GM19240 (cell line): ENCODE data around the gene NKAIN2.
"Not testable (repeated sequence)": the region's sequence is repeated elsewhere in the genome, so short reads cannot be mapped to it uniquely, and the experiment has no call there.

Experiments
- DNase-seq: peaks from one replicate; pipeline ENCODE4 v3.0.0; 2011; ENCODE audit warnings: low spot score; ENCODE audit not compliant: insufficient read length

The NKAIN2 gene

DNA sequence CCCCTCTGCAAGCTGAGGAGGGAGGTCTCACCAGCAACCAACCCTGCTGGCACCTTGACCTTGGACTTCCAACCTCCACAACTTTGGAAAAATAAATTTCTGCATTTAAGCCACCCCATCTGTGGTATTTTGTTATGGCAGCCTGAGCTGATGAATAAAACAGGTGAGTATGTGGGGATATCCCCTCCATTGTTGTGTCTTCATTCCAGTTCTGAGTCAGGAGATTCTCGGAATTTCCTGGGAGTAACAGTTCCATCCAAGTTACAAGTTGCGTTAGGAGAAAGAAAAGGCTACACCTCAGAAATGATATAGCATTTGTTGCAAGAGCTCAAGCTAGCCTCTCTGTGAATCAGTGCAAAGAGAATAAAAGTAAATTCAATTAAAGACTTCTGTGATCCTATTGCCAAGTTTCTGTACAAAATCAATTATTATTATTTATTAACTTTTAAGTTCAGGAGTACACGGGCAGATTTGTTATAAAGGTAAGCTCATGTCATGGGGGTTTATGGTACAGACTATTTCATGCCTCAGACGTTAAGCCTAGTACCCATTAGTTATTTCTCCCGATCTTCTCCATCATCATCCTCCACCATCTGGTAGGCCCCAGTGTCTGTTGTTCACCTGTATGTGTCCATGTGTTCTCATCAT is 153.0 kb downstream of the NKAIN2 start:
- DNase-seq, result no peak

DNA sequence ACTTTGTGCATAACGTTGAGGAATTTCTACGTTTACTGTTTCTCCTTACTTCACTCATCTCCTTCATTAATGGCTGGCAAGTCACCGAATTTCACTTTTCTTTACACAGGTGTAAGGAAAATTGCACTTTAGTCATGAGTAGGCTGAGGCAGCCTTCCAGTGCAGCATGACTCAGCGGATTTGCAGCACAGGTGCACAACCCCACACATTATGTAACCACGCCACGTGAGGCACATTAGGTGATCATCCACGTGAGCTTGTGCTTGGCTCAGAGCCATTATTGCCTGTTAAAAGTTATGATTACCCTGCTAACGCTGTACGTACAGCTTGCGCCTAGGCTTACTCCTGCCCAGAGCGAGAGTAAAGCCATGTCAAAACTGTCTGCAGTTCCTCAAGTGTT is 158.8 kb downstream of the NKAIN2 start:
- no peak for DNase-seq

DNA sequence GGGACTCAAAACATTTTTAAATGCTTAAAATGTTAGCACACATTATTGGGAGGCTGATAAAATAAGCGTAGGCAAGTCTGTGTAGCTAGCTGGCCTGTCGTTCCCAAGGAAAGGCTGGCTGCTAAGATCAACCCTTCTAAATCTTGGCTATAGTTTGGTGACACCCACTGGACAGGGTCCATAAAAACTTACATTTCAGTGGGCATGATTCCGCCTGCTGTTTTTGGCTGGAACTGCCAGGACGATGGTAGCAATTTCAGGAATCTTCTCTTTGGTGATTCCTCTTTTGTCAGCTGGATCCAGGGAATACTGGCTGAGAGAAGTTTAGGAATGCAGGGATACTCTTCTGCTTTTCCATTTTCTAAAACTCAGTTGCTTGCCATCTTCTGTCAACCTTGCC is 162.2 kb downstream of the NKAIN2 start:
- no peak for DNase-seq

DNA sequence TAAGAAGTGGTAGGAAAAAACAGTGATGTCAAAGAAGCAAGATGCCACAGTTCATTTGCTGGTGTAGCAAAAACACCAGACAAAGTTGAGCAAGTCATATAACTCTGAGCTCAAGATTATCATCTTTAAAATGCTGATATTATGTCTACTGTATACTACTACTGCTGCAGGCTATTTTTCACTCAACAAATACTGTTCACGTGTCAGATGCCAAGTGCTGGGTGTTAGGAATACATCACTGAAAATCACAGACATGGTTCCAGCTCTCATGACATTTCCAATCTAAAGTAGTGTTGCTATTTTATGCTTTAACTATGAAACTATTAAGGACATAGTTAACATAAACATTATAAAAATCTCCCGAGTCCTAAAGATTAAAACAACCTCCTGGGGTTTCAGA is 163.0 kb downstream of the NKAIN2 start:
- DNase-seq, result no peak

DNA sequence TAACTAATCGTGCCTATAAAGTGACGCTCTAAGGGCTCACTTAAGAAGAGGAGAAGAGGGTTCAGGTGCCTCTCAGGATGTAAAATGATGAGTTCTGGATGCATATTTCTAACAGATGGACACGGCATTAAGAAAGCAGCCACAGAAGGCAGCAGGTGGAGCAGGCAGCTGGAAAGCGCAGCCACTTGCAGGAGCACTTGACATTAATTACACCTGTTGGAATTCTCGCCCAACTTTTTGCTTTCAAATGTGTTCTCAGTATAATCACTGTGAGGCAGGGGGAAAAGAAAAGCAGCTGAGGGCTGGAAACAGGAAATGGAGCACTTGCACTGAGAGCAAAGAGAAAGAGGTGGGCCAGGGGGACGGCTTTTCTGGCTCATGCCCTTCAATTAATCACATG is 164.2 kb downstream of the NKAIN2 start:
- no peak for DNase-seq

DNA sequence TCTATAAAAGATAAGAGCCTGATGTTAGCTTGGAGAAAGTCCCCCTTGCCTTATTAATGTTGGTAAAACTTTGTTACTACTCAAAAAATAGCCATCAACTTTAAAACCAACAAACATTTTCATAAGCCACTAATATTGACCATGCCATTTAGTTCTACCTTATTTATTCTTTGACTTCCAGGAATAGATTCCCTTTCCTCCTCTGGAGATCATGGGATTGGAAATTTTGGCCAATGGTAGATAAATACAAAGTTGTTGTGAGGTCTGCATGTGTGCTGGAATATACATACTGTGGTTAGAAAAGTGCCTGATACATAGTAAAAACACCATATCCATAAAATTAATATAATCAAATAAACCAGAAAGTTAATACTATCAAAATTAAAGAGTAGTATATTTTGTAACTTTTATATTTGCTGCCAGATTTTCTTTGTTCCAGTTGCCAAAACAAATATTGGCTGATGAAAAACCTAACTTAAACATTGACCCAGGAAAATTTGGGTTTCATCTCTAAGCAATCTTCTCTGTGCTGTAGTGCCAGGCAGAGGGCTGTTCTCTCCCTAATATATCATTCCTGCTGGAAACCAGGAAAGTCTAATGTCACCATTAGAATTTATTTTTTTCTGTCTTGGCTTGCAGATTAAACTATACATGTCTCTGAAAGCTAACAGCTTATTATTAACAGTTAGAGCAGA is 169.1 kb downstream of the NKAIN2 start:
- no peak for DNase-seq

DNA sequence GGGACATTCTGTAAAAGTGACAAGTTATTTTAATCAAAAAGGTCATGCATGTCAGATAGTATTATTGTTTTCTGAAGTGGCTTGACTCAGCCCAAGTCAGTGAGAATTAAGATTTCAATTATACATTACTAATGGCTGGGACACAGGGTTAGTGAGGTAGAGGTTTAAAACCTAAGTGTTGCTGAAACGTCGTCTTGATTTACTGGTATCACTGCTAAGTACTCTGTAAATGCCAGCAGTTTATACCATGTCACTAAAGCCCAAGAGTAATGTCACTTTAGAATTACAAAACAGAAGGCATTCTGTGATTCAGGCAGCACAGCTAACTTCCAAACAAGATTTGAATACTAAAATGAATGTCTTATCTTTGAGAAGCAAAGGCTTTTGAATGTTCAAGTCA is 176.6 kb downstream of the NKAIN2 start:
- no peak for DNase-seq

DNA sequence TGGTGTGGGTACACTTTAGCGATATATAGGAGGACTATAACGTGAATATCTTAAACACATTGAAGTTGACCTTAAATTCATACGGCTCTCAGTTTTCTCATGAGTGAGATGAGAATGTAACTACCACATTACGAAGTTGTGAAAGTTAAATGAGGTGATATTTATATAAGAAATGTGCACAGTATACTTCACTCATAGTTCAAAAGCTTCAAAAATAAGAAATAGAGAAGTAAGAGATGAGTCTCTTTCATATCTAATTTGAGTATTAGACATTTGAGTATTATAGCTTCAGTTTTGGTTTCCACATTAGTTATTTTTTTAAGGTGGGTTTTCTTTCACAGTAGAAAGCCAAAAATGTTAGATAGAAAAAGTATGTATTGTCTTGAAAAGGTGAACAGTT is 183.3 kb downstream of the NKAIN2 start:
- DNase-seq, result no peak

DNA sequence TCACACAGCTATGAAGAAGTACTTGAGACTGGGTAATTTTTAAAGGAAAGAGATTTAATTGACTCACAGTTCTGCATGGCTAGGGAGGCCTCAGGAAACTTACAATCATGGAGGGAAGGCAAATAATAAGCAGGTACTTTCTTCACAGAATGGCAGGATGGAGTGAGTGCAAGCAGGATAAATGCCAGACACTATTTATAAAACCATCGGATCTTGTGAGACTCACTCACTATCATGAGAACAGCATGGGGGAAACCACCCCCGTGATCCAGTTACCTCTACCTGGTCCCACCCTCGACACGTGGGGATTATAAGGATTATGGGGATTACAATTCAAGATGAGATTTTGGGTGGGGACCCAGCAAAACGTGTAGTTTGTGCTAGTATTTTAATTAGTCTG is 186.3 kb downstream of the NKAIN2 start:
- not testable (repeated sequence) for DNase-seq

DNA sequence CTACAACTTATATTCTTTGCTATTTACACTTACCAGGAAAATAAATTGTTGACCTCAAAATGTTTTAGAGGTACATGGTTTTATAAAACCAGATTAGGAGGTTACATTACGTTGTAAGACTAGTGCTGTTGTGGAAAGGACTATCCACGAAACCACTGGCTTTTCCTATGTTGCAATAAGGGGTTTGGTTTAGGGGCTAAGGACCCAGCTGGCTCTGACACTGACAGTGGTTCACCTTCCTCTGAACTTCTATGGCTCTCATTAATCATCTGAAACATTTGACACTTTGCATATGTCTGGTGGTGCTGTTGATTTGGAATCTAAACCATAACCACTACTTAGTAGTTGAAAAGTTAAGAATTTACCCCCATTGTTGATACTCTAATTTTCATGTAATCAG is 186.7 kb downstream of the NKAIN2 start:
- no peak for DNase-seq

DNA sequence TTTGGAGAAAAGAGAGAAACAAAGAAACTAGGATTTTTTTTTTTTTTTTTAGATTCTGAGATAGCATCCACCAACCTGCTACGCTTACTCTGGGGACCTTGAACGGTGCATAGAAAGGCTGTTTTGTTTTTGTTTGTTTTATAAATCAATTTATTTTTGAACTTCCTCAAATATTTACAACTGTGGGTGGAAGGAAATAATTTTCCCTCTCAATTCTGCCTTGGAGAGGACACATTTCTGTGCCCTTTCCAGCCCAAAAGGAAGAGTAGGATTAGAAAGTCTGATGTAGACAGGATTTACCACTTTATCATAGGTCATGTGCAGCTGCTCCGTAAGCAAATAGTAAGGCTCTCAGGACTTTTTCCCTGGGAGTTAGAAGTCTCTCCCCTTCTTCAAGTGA is 190.5 kb downstream of the NKAIN2 start:
- DNase-seq, result no peak

DNA sequence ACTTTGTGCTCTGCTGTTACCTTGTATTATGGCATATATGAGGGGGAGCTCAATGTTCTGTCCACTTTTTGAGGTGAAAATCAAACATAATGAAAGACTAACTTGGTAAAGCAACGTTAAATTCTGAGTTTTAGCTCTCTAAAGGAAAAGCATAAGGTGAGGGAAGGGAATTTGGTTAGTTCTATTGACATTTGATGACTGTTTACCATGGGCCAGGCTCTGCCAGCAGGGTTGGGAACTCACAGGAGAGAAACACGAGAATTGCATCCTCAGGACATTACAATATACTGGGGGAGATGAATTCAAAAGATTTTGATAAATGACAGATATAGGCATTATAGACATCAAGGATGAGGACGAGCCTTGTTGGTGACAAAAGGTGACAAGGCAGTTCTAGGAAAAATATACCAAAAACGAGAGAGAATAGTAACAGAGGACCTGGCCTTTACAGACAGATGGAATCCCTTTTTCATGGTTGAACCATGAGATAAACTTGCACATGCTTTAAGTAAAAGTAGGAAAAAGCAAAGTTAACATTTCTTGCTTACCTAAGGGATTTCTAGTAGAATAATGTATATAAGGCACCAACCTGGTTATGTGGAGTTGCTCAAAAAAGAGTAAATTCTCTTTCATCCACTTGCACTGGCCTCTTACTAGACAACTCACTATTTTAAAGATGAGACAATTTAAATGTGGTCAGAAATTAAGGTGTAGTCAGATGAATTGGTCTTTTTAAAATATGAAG is 191.4 kb downstream of the NKAIN2 start:
- DNase-seq, result no peak

DNA sequence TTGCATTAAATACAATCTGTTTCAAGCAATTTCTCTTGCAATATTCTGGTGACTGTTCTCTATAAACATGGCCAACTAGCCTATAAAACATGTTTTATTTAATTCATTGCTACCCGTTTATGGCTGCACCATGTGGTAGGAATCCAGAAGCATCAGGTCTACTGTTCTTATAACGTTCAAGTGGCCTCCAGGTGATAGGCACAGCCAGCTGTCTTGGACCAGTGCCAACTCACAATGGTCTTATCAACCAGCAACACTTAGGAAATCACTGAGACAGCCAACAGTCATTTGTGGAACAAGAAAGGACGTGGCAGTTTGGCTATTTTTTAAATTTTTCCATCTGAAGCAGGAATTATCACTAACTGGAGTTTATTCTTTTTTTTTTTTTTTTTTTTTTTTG is 193.6 kb downstream of the NKAIN2 start:
- DNase-seq, result no peak

DNA sequence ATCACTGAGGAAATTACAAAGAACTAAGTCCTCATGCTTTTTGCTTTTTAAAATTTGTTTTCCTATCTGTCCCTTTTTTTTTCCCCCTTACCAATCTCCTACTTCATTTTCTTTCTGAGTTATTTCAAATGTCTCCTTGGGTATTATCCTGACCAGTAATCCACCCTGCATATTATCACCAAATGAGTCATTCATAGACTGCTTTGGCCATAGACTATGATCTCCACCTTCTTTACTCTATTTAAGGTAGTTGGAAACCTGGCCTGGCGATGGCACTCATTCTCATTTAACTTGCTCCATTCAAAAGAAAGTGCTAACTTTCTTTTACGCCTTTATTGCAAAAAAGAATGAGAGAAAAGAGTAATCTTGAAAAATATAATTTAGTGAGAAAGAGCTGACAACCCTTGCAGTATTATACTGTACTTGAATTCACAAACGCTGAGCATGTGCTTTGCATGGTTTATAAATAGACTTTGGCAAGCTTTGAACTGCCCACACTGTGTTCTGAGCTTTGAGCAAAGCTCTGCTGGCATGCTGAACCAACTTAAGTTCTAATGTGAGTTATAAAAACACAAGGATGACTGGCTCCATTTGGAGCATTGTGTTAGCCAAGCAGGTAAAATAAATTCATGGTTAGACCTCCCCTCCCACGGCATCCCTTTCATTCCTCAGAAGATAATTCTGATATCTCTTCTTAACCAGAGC is 198.9 kb downstream of the NKAIN2 start:
- DNase-seq, result no peak

DNA sequence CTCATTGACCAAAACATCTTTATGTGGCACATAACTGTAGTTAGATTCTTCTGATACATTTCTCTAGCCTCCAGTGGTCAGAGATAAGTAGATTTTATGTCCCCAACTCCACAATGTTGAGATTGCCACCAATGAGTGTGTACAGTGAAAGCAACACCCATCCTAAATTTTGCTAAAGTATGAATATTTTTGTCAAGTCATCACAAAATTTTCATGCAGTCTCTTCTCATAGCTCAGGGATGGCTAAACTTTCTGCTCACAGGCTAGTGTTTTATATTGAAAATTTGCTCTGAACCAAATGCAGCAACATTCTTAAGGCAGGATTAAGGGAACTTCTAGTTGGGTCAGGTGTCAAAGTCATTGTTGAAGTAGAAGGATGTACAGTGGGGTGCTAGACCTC is 203.6 kb downstream of the NKAIN2 start:
- DNase-seq, result no peak

DNA sequence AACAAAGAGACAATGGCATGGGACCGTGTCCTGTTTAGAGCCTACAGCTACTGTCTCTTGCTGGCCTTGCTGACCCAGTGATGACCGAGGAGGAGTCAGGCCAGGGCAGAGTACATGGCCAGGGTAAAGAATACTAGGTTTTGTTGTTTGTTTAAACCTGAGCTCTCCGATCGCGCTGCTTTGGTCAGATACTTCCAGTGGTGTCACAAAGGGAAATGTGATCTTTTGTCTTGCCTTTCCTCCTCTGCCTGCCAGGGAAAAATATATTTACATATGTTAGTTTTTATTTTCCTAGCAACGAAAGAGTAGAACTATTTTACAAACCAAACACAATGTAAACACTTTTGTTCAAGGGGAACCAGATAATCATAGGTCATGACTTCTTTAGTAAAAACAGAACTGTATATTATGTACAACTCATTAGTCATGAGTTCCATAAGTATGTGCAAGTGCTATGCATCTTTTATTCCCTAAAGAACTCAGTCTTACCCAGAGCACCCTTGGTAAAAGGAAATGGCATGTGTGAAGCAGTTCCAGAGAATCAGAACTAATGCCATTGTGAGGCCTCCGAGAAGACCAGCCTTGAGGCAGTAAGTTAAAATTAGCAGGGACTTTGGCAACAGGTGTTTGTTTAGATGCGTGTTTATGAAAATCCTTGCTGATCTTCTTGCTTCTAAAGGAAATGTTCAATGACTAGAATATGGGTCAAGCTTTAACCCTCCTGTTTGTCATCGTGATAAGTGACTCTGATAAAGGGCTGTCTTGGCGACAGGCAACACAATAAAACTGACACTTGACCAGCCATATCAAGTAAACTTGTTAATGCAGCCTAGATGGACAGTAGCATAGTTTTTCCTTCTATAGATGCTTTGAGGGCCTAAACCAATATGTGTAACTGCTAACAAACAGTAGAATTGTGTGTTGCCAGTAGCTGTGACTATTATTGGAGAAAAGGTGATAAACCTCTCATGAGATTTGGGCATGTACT is 204.6 kb downstream of the NKAIN2 start:
- no peak for DNase-seq

DNA sequence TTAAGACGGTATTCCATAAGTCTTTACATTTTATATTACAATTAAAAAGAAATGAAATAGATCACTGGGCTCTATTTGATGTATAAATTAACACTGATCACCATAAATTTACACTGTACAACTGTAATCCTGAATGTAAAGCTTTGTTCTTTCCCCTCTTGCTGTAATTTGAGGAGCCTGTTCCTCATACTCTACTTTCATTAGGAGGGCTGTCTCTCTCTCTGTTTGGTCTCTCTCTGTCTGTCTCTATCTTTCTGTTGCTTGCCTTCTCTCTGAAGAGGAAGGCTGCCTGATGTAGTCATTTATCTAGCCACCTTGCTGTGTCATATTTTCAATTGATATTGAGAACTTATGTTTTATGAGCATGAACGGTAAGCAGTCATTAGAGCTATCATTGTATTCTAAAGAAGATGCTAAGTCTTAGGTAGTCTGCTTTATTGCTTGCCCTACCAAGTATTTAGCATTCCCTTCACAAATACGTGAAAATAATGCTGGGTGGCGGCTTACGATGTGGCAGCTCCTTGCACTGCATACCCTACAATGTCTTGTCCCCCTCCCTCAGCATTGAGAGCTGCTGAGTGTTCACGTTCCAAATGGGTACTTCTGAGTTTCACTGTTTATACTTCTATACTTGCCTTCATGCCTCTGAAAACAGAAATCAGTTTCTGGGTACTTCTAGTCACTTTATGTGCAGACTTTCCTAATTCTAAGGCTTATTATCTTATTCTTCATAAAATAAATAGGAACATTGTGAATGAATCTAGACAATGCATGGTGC is 205.5 kb downstream of the NKAIN2 start:
- DNase-seq, result no peak

DNA sequence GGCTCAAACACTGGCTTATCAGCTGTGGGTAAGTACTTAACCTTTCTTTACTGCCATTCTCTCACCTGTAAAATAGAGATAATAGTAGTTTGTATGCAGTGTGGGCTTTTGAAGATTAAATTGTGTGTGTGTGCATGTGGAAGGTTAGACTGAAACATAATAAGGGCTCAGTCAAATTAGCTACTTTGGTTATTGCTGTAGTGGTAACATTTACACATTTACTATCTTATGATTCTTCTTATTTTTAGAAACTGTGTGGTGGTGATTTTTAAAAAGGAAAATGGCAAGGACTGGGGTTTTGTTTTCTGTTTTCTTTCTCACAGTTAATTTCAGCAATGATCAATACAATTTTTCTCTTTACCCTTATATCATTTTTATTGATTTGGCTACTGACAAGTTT is 206.9 kb downstream of the NKAIN2 start:
- DNase-seq, result no peak

DNA sequence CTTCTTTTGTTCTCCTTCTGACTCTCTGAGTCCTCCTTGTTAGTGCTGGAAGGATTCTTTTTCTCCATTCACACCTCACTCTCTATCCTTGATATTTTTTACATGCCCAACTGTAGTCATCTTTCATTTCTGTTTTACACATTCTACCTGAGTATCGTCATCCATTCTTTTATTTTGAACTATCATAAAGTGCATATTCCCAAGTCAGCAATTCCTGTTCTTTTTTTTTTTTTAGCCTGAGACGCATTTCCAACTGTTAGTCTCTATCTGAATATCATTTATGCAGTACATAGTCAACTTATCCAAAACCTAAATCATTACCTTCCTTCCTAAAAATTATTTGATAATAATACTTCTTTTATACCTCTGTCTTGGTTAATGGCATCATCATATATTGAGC is 207.5 kb downstream of the NKAIN2 start:
- no peak for DNase-seq

DNA sequence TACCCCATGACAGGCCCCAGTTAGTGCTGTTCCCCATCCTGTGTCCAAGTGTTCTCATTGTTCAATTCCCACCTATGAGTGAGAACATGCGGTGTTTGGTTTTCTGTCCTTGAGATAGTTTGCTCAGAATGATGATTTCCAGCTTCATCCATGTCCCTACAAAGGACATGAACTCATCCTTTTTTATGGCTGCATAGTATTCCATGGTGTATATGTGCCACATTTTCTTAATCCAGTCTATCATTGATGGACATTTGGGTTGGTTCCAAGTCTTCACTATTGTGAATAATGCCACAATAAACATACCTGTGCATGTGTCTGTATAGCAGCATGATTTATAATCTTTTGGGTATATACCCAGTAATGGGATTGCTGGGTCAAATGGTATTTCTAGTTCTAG is 218.4 kb downstream of the NKAIN2 start:
- not testable (repeated sequence) for DNase-seq
